Right lung (tissue), 5 donors: ENCODE results near the gene BEND4. TPM values are rescaled to one million over a fixed set of nuclear protein-coding genes. Genes with fewer than 3 reads are reported as not detected.

Experiments
- DNase-seq, 2 donors: peaks; one replicate each; pipeline ENCODE4 v3.0.0-alpha.2; 2013
- polyA plus RNA-seq, 5 donors: library from polyadenylated mRNA; unstranded; fragments of 120-200 nt; gene quantifications; one replicate each; pipeline versions ENCODE4 v1.2.1 to v1.2.3, GENCODE V29; 2013; ENCODE audit warnings: inconsistent platforms in 1 of 5, low replicate concordance in 1 of 5; ENCODE audit not compliant: insufficient read length in 5 of 5, insufficient read depth in 1 of 5

Gene BEND4
- polyA plus RNA-seq, 5 donors: 0.03 to 0.12 (median 0.05) TPM

DNA sequence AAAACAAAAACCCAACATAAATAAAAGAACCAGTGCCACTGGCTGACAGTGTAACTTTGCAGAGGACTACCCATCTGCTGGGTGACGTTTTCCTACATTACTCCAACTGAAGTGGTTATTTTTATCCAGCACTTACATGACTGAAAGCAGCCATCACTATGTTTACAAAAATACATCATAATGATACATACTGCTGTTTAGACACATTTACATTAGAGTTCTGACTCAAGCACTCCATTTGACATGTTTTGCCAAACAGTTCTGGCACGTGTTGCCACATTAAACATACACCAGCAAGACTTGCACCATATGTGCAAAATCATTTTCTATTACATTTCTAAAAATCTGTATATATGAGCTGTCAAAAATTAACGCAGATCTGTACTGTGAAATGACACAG lies 39.6 kb downstream of the BEND4 start:
- no peak for DNase-seq

DNA sequence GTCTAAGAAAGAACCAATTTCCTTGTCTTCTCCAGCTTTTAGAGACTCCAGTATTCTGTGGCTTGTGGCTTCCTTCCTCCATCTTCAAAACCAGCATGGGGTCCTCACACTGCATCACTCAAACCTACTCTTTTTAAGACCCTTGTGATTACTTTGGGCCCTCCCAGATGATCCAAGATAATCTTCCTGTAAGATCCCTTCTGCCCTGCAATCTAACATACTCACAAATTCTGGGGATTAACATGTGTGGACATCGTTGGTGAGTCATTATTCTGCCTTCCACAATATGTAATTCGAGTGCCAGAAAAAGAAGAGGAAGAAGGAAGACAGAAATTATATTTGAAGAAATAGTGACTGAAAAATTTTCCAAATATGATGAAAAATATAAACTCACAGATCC lies 47.9 kb downstream of the BEND4 start:
- DNase-seq: no peak

DNA sequence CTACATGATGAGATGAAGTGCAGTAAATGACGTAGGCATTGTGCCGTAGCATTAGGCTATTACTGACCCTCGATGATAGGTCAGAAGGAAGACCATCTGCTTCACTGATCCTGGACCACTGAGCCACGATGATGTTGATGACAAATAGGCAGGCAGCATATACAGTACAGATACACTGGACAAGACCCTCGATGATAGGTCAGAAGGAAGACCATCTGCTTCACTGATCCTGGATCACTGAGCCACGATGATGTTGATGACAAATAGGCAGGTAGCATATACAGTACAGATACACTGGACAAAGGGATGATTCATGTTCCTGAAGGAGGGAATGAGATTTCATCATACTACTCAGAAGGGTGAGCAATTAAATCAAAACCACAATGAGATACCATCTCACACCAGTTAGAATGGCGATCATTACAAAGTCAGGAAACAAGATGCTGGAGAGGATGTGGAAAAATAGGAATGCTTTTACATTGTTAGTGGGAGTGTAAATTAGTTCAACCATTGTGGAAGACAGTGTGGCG lies 50.9 kb downstream of the BEND4 start:
- no peak for DNase-seq

DNA sequence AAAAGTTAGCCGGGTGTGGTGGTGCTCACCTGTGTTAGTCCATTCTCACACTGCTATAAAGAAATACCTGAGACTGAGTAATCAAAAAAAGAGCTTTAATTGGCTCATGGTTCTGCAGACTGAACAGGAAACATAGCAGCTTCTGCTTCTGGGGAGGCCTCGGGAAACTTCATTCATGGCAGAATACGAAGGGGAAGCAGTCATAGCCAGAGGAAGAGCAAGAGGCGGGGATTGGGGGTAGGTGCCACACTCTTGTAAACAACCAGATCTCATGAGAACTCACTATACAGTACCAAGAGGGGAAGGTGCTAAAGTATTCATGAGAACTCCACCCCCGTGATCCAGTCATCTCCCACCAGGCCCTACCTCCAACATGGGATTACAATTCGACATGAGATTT lies 64.1 kb downstream of the BEND4 start:
- no peak for DNase-seq

DNA sequence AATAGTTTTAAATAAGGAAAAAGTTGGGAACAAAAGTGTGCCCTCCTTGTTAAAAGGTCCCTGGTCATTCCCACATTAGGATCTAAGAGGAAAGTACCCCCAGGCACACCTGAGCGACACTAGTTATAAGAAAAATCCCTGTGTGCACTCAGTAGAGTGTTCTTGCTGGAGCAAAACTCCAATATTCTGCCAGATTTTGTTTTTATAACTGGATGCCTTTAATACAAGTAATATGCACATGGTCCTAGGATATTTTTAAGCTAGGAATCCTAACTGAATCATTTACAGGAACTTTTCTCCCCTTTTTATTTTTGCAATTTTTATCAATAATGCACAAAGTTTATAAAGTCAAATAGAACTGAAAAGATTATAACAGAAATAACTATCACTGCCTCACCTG lies 68.6 kb downstream of the BEND4 start:
- DNase-seq: no peak

DNA sequence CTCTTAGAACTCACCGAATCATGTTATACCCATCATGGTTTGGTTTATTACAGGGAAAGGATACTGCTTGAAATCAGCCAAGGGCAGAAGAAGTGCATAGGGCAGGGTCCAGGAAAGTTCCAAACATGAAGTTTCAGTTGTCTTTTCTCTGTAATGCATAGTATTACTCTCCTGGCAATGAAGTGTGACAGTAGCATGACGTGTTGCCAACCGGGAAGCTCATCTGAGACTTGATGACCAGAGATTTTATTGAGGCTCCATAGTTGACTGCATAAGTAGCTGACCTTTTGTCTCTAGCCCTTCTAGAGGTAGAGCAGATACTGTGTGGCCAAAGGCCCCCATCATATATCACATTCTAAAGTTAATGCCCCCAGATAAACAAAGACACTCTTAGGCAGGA lies 72.1 kb downstream of the BEND4 start:
- DNase-seq: no peak

DNA sequence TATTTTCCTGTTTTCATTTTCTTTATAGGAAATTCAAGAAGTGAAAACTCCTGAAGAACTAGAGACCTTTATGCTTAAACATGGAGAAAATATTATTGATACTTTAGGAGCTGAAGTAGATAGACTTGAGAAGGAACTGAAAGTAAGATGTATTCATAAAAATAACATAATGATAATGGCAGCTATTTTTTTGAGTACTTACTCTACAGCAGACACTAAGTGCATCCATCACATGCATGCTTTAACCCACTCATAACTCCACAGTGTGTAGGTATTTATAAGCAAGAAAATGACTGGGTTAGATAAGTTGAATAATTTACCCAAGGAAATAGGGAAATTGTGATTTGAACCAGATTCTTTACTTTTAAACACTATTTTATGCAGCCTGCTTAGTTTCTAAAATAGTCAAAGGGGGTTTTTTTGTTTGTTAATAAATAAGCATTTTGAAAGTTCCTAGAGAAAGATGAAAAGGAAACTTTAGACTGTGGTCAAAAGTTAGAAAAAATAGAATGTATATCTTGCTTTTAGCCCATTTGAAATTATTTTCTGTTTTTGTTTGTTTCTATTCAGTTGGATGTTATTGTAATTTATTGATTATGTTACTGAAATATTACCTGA lies 74.2 kb downstream of the BEND4 start:
- DNase-seq: no peak

DNA sequence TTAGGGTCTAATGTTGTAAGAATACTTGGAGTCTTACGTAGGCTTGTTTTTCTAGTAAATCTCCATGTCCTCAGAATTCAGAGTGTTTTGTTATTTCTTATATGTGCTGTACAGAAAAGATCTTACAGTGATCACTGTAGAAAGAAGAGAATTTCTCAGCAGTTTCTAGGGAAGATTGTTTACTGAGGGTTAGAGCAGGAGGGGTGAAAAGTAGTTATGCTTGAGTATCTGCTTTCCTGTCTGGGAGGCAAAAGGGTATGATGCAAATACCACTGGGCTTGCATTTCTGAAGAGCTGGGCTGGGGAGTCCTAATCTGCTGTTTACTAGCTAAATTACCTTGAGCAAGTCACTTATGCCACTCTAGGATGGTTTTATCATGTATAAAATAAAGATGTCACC lies 78.2 kb downstream of the BEND4 start:
- no peak for DNase-seq

DNA sequence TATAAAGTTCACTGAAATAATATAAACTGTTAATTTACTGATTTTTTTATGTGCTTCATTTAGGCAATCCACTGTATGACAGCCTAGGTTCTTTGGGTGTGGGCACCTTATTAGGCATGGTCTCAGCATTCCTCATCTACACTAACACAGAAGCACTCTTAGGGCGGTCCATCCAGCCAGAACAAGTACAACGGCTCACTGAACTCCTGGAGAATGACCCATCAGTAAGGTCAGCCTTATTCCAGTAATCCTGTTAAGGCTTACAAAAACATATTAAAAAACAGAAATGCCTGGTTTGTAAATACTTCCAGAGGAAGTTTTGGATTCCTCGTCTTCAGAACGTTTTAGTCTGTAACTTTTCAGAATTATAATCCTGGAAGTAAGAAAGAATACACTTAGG lies 82.0 kb downstream of the BEND4 start:
- DNase-seq: no peak

DNA sequence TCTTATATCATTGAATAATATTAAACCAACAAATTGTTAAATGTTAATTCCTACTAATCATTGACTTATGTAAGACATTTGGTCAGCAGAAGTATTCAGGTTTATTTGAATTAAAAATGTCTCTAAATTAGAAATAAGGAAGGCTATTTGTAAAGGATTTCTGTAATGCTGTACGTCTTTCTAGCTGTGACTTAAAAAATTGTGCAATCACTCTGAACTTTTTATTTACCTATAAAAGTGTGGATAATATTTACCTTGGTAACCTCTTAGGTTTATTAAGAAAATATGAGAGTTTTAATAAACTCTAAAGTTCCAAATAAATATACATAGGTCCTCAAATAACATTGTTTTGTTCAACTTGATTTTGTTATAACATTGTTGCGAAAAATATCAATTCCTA lies 85.2 kb downstream of the BEND4 start:
- no peak for DNase-seq

DNA sequence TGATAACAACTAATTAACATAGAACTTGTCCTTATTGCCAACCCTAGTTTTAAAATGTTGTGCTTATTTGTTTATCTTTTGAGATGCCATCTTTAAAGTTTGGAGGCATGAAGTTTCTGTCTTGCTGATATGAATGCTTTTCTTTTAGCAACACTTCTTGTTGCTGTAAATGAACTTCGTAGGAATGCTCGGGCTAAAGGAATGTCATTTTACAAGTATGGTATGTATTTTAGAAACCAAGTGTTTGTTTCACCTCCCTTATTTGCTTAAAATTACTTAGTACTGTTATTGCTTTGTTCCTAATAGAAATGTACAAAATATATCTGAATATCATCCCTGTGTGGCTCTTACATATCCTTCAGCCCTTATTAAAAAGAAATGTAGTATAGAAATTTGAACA lies 86.1 kb downstream of the BEND4 start:
- DNase-seq: no peak

Other genes with a start within 250 kb of the BEND4 start
- 10 to 100 TPM; 25.3 to 38.5 (median 31.2) TPM for gene TMEM33, start 217.2 kb downstream of the BEND4 start, polyA plus RNA-seq
- under 1 TPM; 0.13 to 0.25 (median 0.21) TPM for gene DCAF4L1, start 170.9 kb downstream of the BEND4 start, polyA plus RNA-seq
- gene SLC30A9, start 162.1 kb downstream of the BEND4 start, polyA plus RNA-seq: 100 to 1,000 TPM in 1 of 5 donors, 10 to 100 TPM in 4; 64.5 to 104 (median 97.3) TPM
- gene SHISA3, start 244.8 kb upstream of the BEND4 start, polyA plus RNA-seq: 10 to 100 TPM; 32.0 to 49.3 (median 33.6) TPM